ENCODE data around the gene AFG1L. TPM values are rescaled to one million over a fixed set of nuclear protein-coding genes. Genes with fewer than 3 reads are reported as not detected.
"Not testable (repeated sequence)": the region's sequence is repeated elsewhere in the genome, so short reads cannot be mapped to it uniquely, and the experiment has no call there.

AFG1L gene
- total RNA-seq, 1 donor from 2014 or later, result 4.0 TPM

- DNase-seq (ENCODE audit: low read depth), result no peak
Measured at GRCh38 chr6:108555399-108556052, 260.7 kb downstream of the AFG1L start.

GRCh38 chr6:108556250-108556649 lies 261.4 kb downstream of the AFG1L start:
- DNase-seq (ENCODE audit: low read depth), result no peak

GRCh38 chr6:108556866-108557493 lies 262.1 kb downstream of the AFG1L start:
- no peak for DNase-seq (ENCODE audit: low read depth)

DNA sequence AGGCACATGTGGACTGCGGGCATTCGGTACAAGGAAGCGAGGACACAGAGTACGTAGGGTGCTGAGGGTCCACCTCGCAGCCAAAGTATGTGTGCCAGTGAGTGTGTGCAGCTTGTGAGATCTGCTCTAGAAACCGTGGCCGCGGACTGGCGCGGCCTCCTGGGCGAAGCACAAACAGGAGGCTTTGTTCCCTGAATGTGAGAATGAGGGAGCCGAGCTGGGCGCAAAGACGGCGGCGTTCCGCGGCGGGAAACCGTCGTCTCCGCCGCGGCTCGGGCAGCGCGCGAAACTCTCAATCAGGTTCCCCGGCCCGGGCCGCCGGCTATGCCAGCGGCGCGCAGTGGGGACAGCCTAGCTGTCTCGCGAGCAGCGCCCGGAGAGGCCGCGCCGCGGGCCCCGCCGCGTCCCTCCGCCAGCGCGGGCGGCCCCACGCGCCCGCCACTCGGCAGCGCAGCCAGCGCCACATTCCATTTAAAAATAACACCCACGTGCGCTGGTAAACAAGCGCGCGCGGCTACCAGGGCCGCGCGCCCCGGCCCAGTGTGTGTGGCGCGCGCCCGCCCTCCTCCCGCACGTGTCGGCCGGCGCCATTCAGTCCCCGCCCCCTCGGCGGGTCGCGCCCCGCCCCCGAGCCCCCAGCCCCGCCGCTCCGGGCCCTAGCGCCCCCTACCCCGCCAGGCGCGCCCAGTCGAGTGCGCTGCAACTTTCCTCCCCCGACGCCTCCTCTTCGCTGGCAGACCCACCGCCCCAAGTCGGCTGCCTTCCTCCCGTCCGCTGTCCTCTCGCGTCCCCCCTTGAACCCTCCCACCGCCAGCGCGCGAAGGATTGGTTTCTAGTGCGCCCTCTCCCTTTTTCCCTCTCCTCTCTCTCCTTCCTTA lies 262.9 kb downstream of the AFG1L start:
- peak; percentile 78 for DNase-seq (ENCODE audit: low read depth)

GRCh38 chr6:108558372-108559096 lies 263.7 kb downstream of the AFG1L start:
- peak; percentile 100 for DNase-seq (ENCODE audit: low read depth)

GRCh38 chr6:108559097-108559883 lies 264.4 kb downstream of the AFG1L start:
- DNase-seq (ENCODE audit: low read depth), result peak; percentile 92

DNA sequence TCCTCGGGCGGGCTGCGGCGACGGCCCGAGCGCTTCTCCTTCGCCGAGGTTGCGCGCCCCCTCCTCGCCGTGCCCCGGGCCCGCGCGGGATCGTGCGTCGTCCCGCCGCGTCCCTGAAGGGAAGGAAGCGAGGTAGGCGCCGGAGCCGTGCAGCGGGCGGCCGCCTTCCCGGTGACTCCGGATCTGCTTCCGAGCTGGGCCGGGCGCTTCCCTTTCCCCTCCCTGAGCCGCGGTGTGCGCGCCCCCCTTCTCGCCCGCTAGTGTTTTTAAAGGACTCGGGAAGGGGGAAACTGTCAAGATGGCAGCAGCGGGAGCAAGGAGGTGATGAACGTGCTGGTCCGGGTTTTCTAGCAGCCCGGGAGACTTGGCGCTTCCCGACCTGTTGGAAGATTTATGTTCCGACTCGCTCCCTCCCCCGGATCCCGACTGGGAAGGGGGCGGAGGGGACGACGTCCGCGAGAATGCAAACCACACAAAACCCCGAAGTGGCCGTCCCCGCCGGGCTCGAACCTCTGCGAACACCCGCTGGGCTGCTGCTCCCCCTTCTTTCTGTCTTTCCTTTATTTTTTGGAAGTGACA lies 265.1 kb downstream of the AFG1L start:
- DNase-seq (ENCODE audit: low read depth), result peak; percentile 81

DNA sequence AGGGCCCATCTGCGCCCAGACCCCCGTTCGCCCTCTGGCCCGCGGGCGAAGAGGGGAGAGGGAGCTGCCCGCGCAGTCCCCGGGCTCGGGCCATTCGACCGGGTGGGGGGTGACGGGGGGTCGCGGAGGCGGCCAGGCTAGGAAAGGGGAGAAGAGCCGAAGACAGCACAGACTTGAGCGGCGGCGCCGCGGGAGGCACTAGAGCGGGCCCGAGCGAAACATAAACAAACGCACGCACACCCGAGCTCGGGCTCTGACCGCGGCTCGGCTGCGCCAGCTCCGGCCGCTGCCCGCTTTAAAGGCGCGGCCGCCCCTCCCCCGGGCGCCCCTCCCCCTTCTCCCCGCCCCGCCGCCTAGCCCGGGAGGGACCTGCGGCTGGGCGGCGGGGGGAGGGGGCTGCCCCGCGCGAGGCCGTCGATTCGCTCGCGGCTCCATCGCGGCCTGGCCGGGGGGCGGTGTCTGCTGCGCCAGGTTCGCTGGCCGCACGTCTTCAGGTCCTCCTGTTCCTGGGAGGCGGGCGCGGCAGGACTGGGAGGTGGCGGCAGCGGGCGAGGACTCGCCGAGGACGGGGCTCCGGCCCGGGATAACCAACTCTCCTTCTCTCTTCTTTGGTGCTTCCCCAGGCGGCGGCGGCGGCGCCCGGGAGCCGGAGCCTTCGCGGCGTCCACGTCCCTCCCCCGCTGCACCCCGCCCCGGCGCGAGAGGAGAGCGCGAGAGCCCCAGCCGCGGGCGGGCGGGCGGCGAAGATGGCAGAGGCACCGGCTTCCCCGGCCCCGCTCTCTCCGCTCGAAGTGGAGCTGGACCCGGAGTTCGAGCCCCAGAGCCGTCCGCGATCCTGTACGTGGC lies 265.8 kb downstream of the AFG1L start, which contains the start of gene FOXO3:
FOXO3 (plus strand) TSS at position 455 of the 846 bp plus-strand sequence; CDS start at position 747, 292 bp downstream.
- peak; percentile 90 for DNase-seq (ENCODE audit: low read depth)

DNA sequence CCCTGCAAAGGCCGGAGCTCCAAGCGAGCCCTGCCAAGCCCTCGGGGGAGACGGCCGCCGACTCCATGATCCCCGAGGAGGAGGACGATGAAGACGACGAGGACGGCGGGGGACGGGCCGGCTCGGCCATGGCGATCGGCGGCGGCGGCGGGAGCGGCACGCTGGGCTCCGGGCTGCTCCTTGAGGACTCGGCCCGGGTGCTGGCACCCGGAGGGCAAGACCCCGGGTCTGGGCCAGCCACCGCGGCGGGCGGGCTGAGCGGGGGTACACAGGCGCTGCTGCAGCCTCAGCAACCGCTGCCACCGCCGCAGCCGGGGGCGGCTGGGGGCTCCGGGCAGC lies 266.4 kb downstream of the AFG1L start:
- not testable (repeated sequence) for DNase-seq (ENCODE audit: low read depth)

DNA sequence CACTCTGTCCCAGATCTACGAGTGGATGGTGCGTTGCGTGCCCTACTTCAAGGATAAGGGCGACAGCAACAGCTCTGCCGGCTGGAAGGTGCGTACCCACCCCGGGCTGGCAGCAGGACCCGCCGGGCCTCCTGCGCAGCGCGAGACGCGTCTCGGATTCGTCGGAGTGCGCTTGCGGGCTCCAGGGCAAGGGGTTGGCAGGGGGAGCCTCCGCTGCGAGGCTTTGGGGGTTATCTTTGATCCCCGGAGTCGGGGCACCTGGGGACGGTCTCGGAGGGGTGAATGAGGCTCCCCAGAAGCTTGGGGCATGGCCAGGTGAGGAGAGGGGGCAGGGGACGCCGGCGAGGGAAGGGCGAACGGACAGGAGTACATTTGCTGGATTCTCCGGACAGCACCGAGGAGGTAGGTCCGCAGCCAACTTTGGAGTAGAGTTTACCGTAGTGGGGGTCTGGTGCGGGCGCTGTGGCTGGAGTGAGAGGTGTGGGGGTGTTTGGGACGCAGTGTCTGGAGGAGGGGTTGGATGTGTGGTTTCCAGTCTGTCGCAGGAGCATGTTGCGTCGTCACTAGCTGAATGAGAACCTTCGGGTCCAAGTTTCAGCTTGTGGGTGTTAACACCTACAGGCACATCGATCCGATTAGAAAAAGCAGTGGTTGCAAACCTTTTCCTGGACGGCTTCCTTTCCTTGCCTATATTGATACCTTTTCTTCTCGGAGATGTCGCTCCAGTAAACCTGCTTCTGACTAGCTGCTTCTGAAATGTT lies 267.1 kb downstream of the AFG1L start:
- peak; percentile 48 for DNase-seq (ENCODE audit: low read depth)

GRCh38 chr6:108562503-108562993 lies 267.7 kb downstream of the AFG1L start:
- DNase-seq (ENCODE audit: low read depth), result peak; percentile 90

- DNase-seq (ENCODE audit: low read depth), result no peak
Measured at GRCh38 chr6:108563292-108563691, 268.4 kb downstream of the AFG1L start.

DNA sequence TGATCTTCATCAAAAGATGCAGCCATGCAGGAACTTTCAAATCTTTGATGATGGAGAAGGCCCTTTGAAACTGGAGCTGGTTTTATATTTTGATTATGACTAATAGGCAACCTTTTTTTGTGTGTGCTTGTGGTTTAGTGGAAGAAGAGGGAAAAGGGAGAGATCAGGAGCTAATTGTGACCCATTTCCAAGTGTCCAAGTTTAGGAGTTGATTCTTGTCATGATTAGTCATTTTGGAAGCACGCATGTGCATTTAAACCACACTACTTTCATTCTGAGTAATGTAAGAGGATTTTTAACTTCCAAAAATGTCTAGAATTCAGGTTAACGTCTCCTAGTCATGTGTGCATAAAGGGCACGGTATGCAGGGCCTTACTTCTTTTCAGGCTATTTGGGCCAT lies 269.3 kb downstream of the AFG1L start:
- peak; percentile 88 for DNase-seq (ENCODE audit: low read depth)

GRCh38 chr6:108565091-108565766 lies 270.4 kb downstream of the AFG1L start:
- no peak for DNase-seq (ENCODE audit: low read depth)

GRCh38 chr6:108565893-108566292 lies 271.0 kb downstream of the AFG1L start:
- peak; percentile 44 for DNase-seq (ENCODE audit: low read depth)

DNA sequence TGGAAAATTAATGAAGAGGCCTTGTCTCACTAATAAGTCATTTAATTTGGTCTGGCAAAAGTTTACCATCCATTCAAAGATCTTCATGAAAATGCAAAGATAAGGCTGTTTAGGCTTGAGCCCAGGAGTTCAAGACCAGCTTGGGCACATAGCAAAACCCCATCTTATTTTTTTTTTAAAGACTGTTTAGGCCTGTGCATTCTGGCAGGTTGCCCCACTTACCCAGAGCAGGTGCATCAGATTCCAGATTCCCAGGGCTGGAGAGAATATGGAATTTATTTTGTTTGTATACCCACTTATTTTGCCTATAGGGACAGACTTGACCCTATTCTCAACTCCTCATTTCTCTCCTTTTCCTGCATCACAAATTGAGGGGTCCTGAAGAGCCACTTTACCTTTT lies 271.6 kb downstream of the AFG1L start:
- DNase-seq (ENCODE audit: low read depth), result no peak

- peak; percentile 47 for DNase-seq (ENCODE audit: low read depth)
Measured at GRCh38 chr6:108568101-108568500, 273.2 kb downstream of the AFG1L start.
